Activated CD4-positive, alpha-beta T cell treated with anti-CD3 and anti-CD28 coated beads, Interleukin-2, amount 10 ng/mL, durations not matched to agents 24 days and 14 days (primary cell): ENCODE results near the gene SV2C. TPM values are rescaled to one million over a fixed set of nuclear protein-coding genes. Genes with fewer than 3 reads are reported as not detected.
"Not testable (repeated sequence)": the region's sequence is repeated elsewhere in the genome, so short reads cannot be mapped to it uniquely, and the experiment has no call there.

Experiments used
- DNase-seq: peaks from one replicate; pipeline ENCODE4 v3.0.0; 2022
- H3K27ac Mint-ChIP-seq: one replicate; pipeline ENCODE4 v1.8.0; 2022; ENCODE audit warnings: mild to moderate bottlenecking, mixed read lengths
- H3K27me3 Mint-ChIP-seq: one replicate; pipeline ENCODE4 v1.8.0; 2022; ENCODE audit warnings: mixed read lengths
- H3K36me3 Mint-ChIP-seq: one replicate; pipeline ENCODE4 v1.8.0; 2022; ENCODE audit warnings: low read depth, mild to moderate bottlenecking, mixed read lengths
- H3K4me1 Mint-ChIP-seq: one replicate; pipeline ENCODE4 v1.8.0; 2021; ENCODE audit warnings: mixed read lengths
- H3K4me3 Mint-ChIP-seq: one replicate; pipeline ENCODE4 v1.8.0; 2022; ENCODE audit warnings: mild to moderate bottlenecking, moderate library complexity, mixed read lengths
- H3K9me3 Mint-ChIP-seq: one replicate; pipeline ENCODE4 v1.8.0; 2021; ENCODE audit warnings: mixed read lengths
- intact Hi-C: fragments of 100-400 bp; cut with micrococcal nuclease; formaldehyde crosslinking; loops from one replicate; pipeline ENCODE4 v1.15.1; 2023
- total RNA-seq: library from RNA; stranded (reverse); gene quantifications from 2 replicates; pipeline ENCODE4 v1.2.3, GENCODE V29; 2022

The SV2C gene
- total RNA-seq, 1 donor from 2014 or later = not detected

GRCh38 chr5:76332102-76332501 lies 248.9 kb downstream of the SV2C start:
- intact Hi-C loops = loop anchor here (2.0 to 10.0 kb wide), 3 partner anchors 37 to 313 kb away; partner anchors contain the start of gene IQGAP2
- no peaks in the 10 kb centered on the region for H3K9me3 Mint-ChIP-seq
- no peak overlapping the region for H3K4me3 Mint-ChIP-seq
- no peaks in the 10 kb centered on the region for H3K27me3 Mint-ChIP-seq
- H3K36me3 Mint-ChIP-seq = peaks cover 2% of the 10 kb centered on the region
- peak overlapping the region; percentile 56 for H3K27ac Mint-ChIP-seq
- H3K4me1 Mint-ChIP-seq = peaks cover 57% of the 10 kb centered on the region
- DNase-seq = no peak

- Mint-ChIP-seq H3K4me1 (peaks cover 56% of the 10 kb centered on the region), H3K27me3 (no peaks in the 10 kb centered on the region), H3K36me3 (peaks cover 2% of the 10 kb centered on the region), H3K9me3 (no peaks in the 10 kb centered on the region), H3K4me3 (no peak overlapping the region), H3K27ac (peak overlapping the region; percentile 57)
- DNase-seq = no peak
- intact Hi-C loops = loop anchor here (2.0 to 10.0 kb wide), 3 partner anchors 36 to 312 kb away; partner anchors contain the start of gene IQGAP2
Observed at GRCh38 chr5:76332611-76333205, 249.5 kb downstream of the SV2C start.

- no peak overlapping the region for H3K27ac Mint-ChIP-seq
- peaks cover 2% of the 10 kb centered on the region for H3K36me3 Mint-ChIP-seq
- intact Hi-C loops = loop anchor here (2.0 to 10.0 kb wide), 3 partner anchors 35 to 311 kb away; partner anchors contain the start of gene IQGAP2
- peaks cover 54% of the 10 kb centered on the region for H3K4me1 Mint-ChIP-seq
- no peaks in the 10 kb centered on the region for H3K9me3 Mint-ChIP-seq
- no peak overlapping the region for H3K4me3 Mint-ChIP-seq
- DNase-seq = no peak
- no peaks in the 10 kb centered on the region for H3K27me3 Mint-ChIP-seq
Observed at GRCh38 chr5:76333571-76333970, 250.4 kb downstream of the SV2C start.

- Mint-ChIP-seq H3K4me1 (peaks cover 48% of the 10 kb centered on the region), H3K4me3 (no peak overlapping the region), H3K27me3 (no peaks in the 10 kb centered on the region), H3K36me3 (peaks cover 2% of the 10 kb centered on the region), H3K9me3 (no peaks in the 10 kb centered on the region), H3K27ac (no peak overlapping the region)
- DNase-seq = no peak
- intact Hi-C loops = loop anchor here (5.0 to 10.0 kb wide), 2 partner anchors 68 to 310 kb away; partner anchors contain the start of gene IQGAP2
Observed at GRCh38 chr5:76334574-76334973, 251.4 kb downstream of the SV2C start.

- H3K27me3 Mint-ChIP-seq, H3K9me3 Mint-ChIP-seq, H3K4me3 Mint-ChIP-seq, H3K27ac Mint-ChIP-seq, H3K36me3 Mint-ChIP-seq, DNase-seq: not testable (repeated sequence)
- intact Hi-C loops = loop anchor here (5.0 to 10.0 kb wide), 2 partner anchors 247 to 309 kb away; no protein-coding TSS in a partner anchor
- peaks cover 49% of the 10 kb centered on the region for H3K4me1 Mint-ChIP-seq
Observed at GRCh38 chr5:76335451-76335850, 252.3 kb downstream of the SV2C start.

- H3K4me3 Mint-ChIP-seq, H3K9me3 Mint-ChIP-seq, DNase-seq, H3K36me3 Mint-ChIP-seq, H3K27me3 Mint-ChIP-seq, H3K27ac Mint-ChIP-seq: not testable (repeated sequence)
- peaks cover 41% of the 10 kb centered on the region for H3K4me1 Mint-ChIP-seq
- intact Hi-C loops = loop anchor here (5.0 to 10.0 kb wide), 2 partner anchors 246 to 308 kb away; no protein-coding TSS in a partner anchor
Observed at GRCh38 chr5:76336253-76336809, 253.1 kb downstream of the SV2C start.

GRCh38 chr5:76337953-76338451 lies 254.8 kb downstream of the SV2C start:
- peaks cover 2% of the 10 kb centered on the region for H3K36me3 Mint-ChIP-seq
- intact Hi-C loops = loop anchor here (1.0 to 10.0 kb wide), 3 partner anchors 206 to 307 kb away; no protein-coding TSS in a partner anchor
- H3K27ac Mint-ChIP-seq = no peak overlapping the region
- H3K4me3 Mint-ChIP-seq = no peak overlapping the region
- H3K27me3 Mint-ChIP-seq = no peaks in the 10 kb centered on the region
- no peaks in the 10 kb centered on the region for H3K9me3 Mint-ChIP-seq
- H3K4me1 Mint-ChIP-seq = peaks cover 34% of the 10 kb centered on the region
- peak; percentile 87 for DNase-seq

- H3K27me3 Mint-ChIP-seq = no peaks in the 10 kb centered on the region
- H3K27ac Mint-ChIP-seq = no peak overlapping the region
- intact Hi-C loops = loop anchor here (5.0 to 10.0 kb wide), 2 partner anchors 242 to 305 kb away; no protein-coding TSS in a partner anchor
Observed at GRCh38 chr5:76339919-76340318, 256.7 kb downstream of the SV2C start.

GRCh38 chr5:76341651-76342334 lies 258.6 kb downstream of the SV2C start:
- Mint-ChIP-seq H3K9me3 (no peaks in the 10 kb centered on the region), H3K36me3 (no peaks in the 10 kb centered on the region), H3K27me3 (no peaks in the 10 kb centered on the region), H3K27ac (no peak overlapping the region), H3K4me3 (no peak overlapping the region), H3K4me1 (peaks cover 28% of the 10 kb centered on the region)
- intact Hi-C loops = no loop called here
- DNase-seq = no peak

More at GRCh38 chr5:76339919-76340318, 256.7 kb downstream of the SV2C start:
- Mint-ChIP-seq H3K4me3 (no peak overlapping the region), H3K9me3 (no peaks in the 10 kb centered on the region), H3K4me1 (peaks cover 27% of the 10 kb centered on the region), H3K36me3 (peaks cover 2% of the 10 kb centered on the region)
- DNase-seq = no peak

GRCh38 chr5:76342474-76342873 lies 259.3 kb downstream of the SV2C start:
- Mint-ChIP-seq H3K36me3 (no peaks in the 10 kb centered on the region), H3K27me3 (no peaks in the 10 kb centered on the region), H3K27ac (no peak overlapping the region), H3K9me3 (no peaks in the 10 kb centered on the region), H3K4me3 (no peak overlapping the region), H3K4me1 (peaks cover 24% of the 10 kb centered on the region)
- intact Hi-C loops = no loop called here
- DNase-seq = no peak

GRCh38 chr5:76345582-76345981 lies 262.4 kb downstream of the SV2C start:
- no peaks in the 10 kb centered on the region for H3K27me3 Mint-ChIP-seq
- H3K36me3 Mint-ChIP-seq = no peaks in the 10 kb centered on the region
- H3K9me3 Mint-ChIP-seq = no peaks in the 10 kb centered on the region
- intact Hi-C loops = no loop called here
- no peak for DNase-seq
- H3K4me1 Mint-ChIP-seq = peaks cover 13% of the 10 kb centered on the region
- no peak overlapping the region for H3K27ac Mint-ChIP-seq
- no peak overlapping the region for H3K4me3 Mint-ChIP-seq

- H3K27me3 Mint-ChIP-seq = no peaks in the 10 kb centered on the region
- no peaks in the 10 kb centered on the region for H3K36me3 Mint-ChIP-seq
- peaks cover 3% of the 10 kb centered on the region for H3K4me1 Mint-ChIP-seq
- no peak overlapping the region for H3K4me3 Mint-ChIP-seq
- H3K27ac Mint-ChIP-seq = no peak overlapping the region
- intact Hi-C loops = no loop called here
- H3K9me3 Mint-ChIP-seq = no peaks in the 10 kb centered on the region
- DNase-seq = no peak
Observed at GRCh38 chr5:76351176-76351575, 268.0 kb downstream of the SV2C start.

- H3K36me3 Mint-ChIP-seq = no peaks in the 10 kb centered on the region
- H3K27me3 Mint-ChIP-seq = no peaks in the 10 kb centered on the region
- H3K4me1 Mint-ChIP-seq = peaks cover 3% of the 10 kb centered on the region
- H3K27ac Mint-ChIP-seq = no peak overlapping the region
- no peaks in the 10 kb centered on the region for H3K9me3 Mint-ChIP-seq
- intact Hi-C loops = no loop called here
- H3K4me3 Mint-ChIP-seq = no peak overlapping the region
- no peak for DNase-seq
Observed at GRCh38 chr5:76351577-76351976, 268.4 kb downstream of the SV2C start.

GRCh38 chr5:76356887-76357286 lies 273.7 kb downstream of the SV2C start:
- Mint-ChIP-seq H3K27ac (no peak overlapping the region), H3K9me3 (no peaks in the 10 kb centered on the region), H3K36me3 (no peaks in the 10 kb centered on the region), H3K4me1 (no peaks in the 10 kb centered on the region), H3K4me3 (no peak overlapping the region), H3K27me3 (peaks cover 7% of the 10 kb centered on the region)
- DNase-seq = no peak
- intact Hi-C loops = no loop called here
